ENCODE measurements around the gene ATP5PO. TPM values are rescaled to one million over a fixed set of nuclear protein-coding genes. Genes with fewer than 3 reads are reported as not detected.

The ATP5PO gene
- total and polyA plus RNA-seq, 2 of the 8 experiments (the other 6 are each of a cell fraction or from before 2014, with no cell fraction given), result 251 to 267 TPM

GRCh38 chr21:33915368-33916199, at the start of gene ATP5PO (continued):
- no peak for TF ChIP-seq FOSL1 (IDR thresholded peaks at IDR 0.05; ENCODE audit: insufficient read depth, low read depth, low read length)
- TF ChIP-seq SP1 (IDR thresholded peaks at IDR 0.05; ENCODE audit: low read depth, low read length), result no peak
- no peak for TF ChIP-seq RXRA (IDR thresholded peaks at IDR 0.05; ENCODE audit: insufficient read depth, low read depth, low read length)
- TF ChIP-seq CTBP2 (IDR thresholded peaks at IDR 0.05; ENCODE audit: borderline replicate concordance, insufficient read depth, insufficient read length, low read length), result no peak
- no peak; the same call in 1 of the 2 replicates for TF ChIP-seq MAX (IDR thresholded peaks at IDR 0.05)
- TF ChIP-seq JUND (IDR thresholded peaks at IDR 0.05; ENCODE audit: low read length), result peak; percentile 33; the same call in 1 of the 2 replicates
- TF ChIP-seq TAF1 (IDR thresholded peaks at IDR 0.05; ENCODE audit: low read depth, low read length), result peak; percentile 85
- no peak for TF ChIP-seq HDAC6 (IDR thresholded peaks at IDR 0.05; ENCODE audit: low read depth, low read length)
- no peak for TF ChIP-seq CHD1 (IDR thresholded peaks at IDR 0.05; ENCODE audit: low read depth, low read length)
- no peak for TF ChIP-seq GABPA (IDR thresholded peaks at IDR 0.05; ENCODE audit: borderline replicate concordance, insufficient read depth, low read length)
- TF ChIP-seq TBP (IDR thresholded peaks at IDR 0.05; ENCODE audit: low read depth, low read length), result peak; percentile 69
- no peak for TF ChIP-seq USF2 (IDR thresholded peaks at IDR 0.05; ENCODE audit: low read length)
- no peak for TF ChIP-seq SRF (IDR thresholded peaks at IDR 0.05; ENCODE audit: low read depth, low read length)
- no peak for TF ChIP-seq BRCA1 (IDR thresholded peaks at IDR 0.05; ENCODE audit: low read depth, low read length)
- TF ChIP-seq EZH2 (IDR thresholded peaks at IDR 0.05; ENCODE audit: low read depth, low read length, severe bottlenecking), result no peak
- no peak; a peak in 1 of 4 replicates for TF ChIP-seq RAD21 (IDR thresholded peaks at IDR 0.05 in 1 of 2, conservative IDR thresholded peaks at IDR 0.05 in 1 of 2; ENCODE audit: low read depth in 2 of 2, low read length in 2 of 2)
- no peak for TF ChIP-seq CBX8 (IDR thresholded peaks at IDR 0.05; ENCODE audit: borderline replicate concordance, low read depth, low read length)
- TF ChIP-seq CBX5 (IDR thresholded peaks at IDR 0.05; ENCODE audit: low read depth, low read length), result no peak
- no peak for TF ChIP-seq EP300 (IDR thresholded peaks at IDR 0.05; ENCODE audit: borderline replicate concordance in 1 of 2, low read depth in 2 of 2, low read length in 2 of 2)
